ENCODE measurements around the gene FRK.
"Not testable (repeated sequence)": the region's sequence is repeated elsewhere in the genome, so short reads cannot be mapped to it uniquely, and the experiment has no call there.

The FRK gene

GRCh38 chr6:115890238-115890637, 170.5 kb downstream of the FRK start:
- DNase-seq: no peak

- DNase-seq: not testable (repeated sequence)
Measured at GRCh38 chr6:115888687-115889470, 171.8 kb downstream of the FRK start.

- no peak for DNase-seq
Measured at GRCh38 chr6:115887891-115888290, 172.8 kb downstream of the FRK start.

- no peak for DNase-seq
Measured at GRCh38 chr6:115885636-115886366, 174.9 kb downstream of the FRK start.

GRCh38 chr6:115882771-115883170, 177.9 kb downstream of the FRK start:
- no peak for DNase-seq

- DNase-seq: no peak
Measured at GRCh38 chr6:115882174-115882573, 178.5 kb downstream of the FRK start.
